OCI-LY7 (cell line): ENCODE data around the gene RHOT2. TPM values are rescaled to one million over a fixed set of nuclear protein-coding genes. Genes with fewer than 3 reads are reported as not detected.

ENCODE experiments used
- BruUV-seq: library from RNA; stranded (reverse); fragments of 400-500 nt; replicated peaks from 2 replicates; lab custom pipeline; 2021; lab: Mats Ljungman, UMichigan
- CTCF ChIA-PET: fragments of 300-600 bp; sonication (Branson Sonifier 250); formaldehyde crosslinking; loops from one replicate; lab custom pipeline; 2022; ENCODE audit warnings: antibody characterized with exemption; ENCODE audit not compliant: unreplicated experiment; lab: Charles Lee
- POLR2A ChIA-PET: fragments of 300-600 bp; sonication (Branson Sonifier 250); formaldehyde crosslinking; loops from one replicate; lab custom pipeline; 2022; ENCODE audit warnings: antibody characterized with exemption; lab: Charles Lee
- DNase-seq: peaks from one replicate; pipeline ENCODE4 v3.0.0-alpha.2; 2015; ENCODE audit warnings: low spot score
- H2AFZ ChIP-seq: fragments of 200-600 bp; sonication (generic), shearing (Covaris generic); 2 replicates; pipeline ENCODE4 v1.6.1; 2014; ENCODE audit warnings: mild to moderate bottlenecking, antibody characterized with exemption, low read length, moderate library complexity
- H3K27ac ChIP-seq: fragments of 200-600 bp; sonication (generic); 2 replicates; pipeline ENCODE4 v1.5.1; 2014; ENCODE audit warnings: mixed run types, low read depth, mild to moderate bottlenecking, moderate library complexity, low read length, inconsistent platforms; ENCODE audit not compliant: poor library complexity, severe bottlenecking
- H3K36me3 ChIP-seq: fragments of 200-600 bp; sonication (generic); 2 replicates; pipeline ENCODE4 v1.6.1; 2014; ENCODE audit warnings: mild to moderate bottlenecking, antibody characterized with exemption, low read length, moderate library complexity, mixed read lengths; ENCODE audit not compliant: insufficient read depth
- H3K4me1 ChIP-seq: fragments of 200-600 bp; sonication (generic); 2 replicates; pipeline ENCODE4 v1.5.1; 2014; ENCODE audit warnings: mild to moderate bottlenecking, low read length; ENCODE audit not compliant: insufficient read depth, poor library complexity, severe bottlenecking
- H3K4me2 ChIP-seq: fragments of 200-600 bp; sonication (generic); 2 replicates; pipeline ENCODE4 v1.6.1; 2014; ENCODE audit warnings: mild to moderate bottlenecking, low read length
- H3K4me3 ChIP-seq: fragments of 200-600 bp; sonication (generic); 2 replicates; pipeline ENCODE4 v1.5.1; 2014; ENCODE audit warnings: mild to moderate bottlenecking, low read depth, low read length; ENCODE audit not compliant: poor library complexity, severe bottlenecking
- H3K79me2 ChIP-seq: fragments of 200-600 bp; sonication (generic); 2 replicates; pipeline ENCODE4 v1.6.1; 2016; ENCODE audit warnings: low read depth, mild to moderate bottlenecking, low read length, moderate library complexity, mixed read lengths; ENCODE audit not compliant: insufficient read depth
- H3K9me2 ChIP-seq: fragments of 200-600 bp; sonication (generic); 2 replicates; pipeline ENCODE4 v1.6.1; 2016; ENCODE audit warnings: mild to moderate bottlenecking, low read length, mixed read lengths; ENCODE audit not compliant: insufficient read depth
- H3K9me3 ChIP-seq: fragments of 200-600 bp; sonication (generic); 2 replicates; pipeline ENCODE4 v1.6.1; 2014; ENCODE audit warnings: mild to moderate bottlenecking, mixed run types, low read length, mixed read lengths
- H4K20me1 ChIP-seq: fragments of 200-600 bp; sonication (generic); 2 replicates; pipeline ENCODE4 v1.6.1; 2014; ENCODE audit warnings: mild to moderate bottlenecking, antibody characterized with exemption, low read length, moderate library complexity, mixed read lengths; ENCODE audit not compliant: insufficient read depth
- CTCF ChIP-seq: fragments of 200-600 bp; sonication (generic); conservative IDR thresholded peaks from 2 replicates; pipeline ENCODE4 v1.5.1; 2014; ENCODE audit warnings: mild to moderate bottlenecking, antibody characterized with exemption, low read length, moderate library complexity, mixed read lengths
- EZH2phosphoT487 ChIP-seq: fragments of 200-600 bp; sonication (generic); IDR thresholded peaks from 2 replicates; pipeline ENCODE4 v1.6.1; 2018; ENCODE audit warnings: low read depth, borderline replicate concordance, mild to moderate bottlenecking, mixed run types, antibody characterized with exemption, low read length, moderate library complexity, mixed read lengths
- intact Hi-C: fragments of 100-400 bp; cut with micrococcal nuclease; formaldehyde crosslinking; loops from one replicate; pipeline ENCODE4 v1.10.0; 2022; ENCODE audit not compliant: unreplicated experiment
- total RNA-seq, 2 experiments: library from RNA; depleted of rRNA in 1 of 2; stranded (reverse); fragments of >200 nt in 1 of 2; shearing (Covaris generic) in 1 of 2; gene quantifications; 2 replicates each; pipeline ENCODE4 v1.2.3, GENCODE V29; 2014 to 2022

The RHOT2 gene
- total RNA-seq, 2 experiments from 2014 or later = 133 to 136 TPM

- Histone ChIP-seq H3K79me2 (peaks cover 8% of the 10 kb centered on the region; the same call in 1 of the 2 replicates), H3K9me3 (no peaks in the 10 kb centered on the region), H4K20me1 (no peaks in the 10 kb centered on the region), H3K4me3 (peak overlapping the region; percentile 87), H3K27ac (peak overlapping the region; percentile 77), H3K36me3 (peaks cover 8% of the 10 kb centered on the region; the same call in 1 of the 2 replicates), H3K4me2 (peak overlapping the region; percentile 88), H3K9me2 (no peaks in the 10 kb centered on the region), H3K4me1 (peaks cover 39% of the 10 kb centered on the region), H2AFZ (peak overlapping the region; percentile 47)
- ChIA-PET POLR2A (interaction anchor here (1.0 kb wide), 1 partner anchor 43 kb away, joined by 3 read pairs; no protein-coding TSS in a partner anchor), CTCF (interaction anchor here (0.5 kb wide), 1 partner anchor 252 kb away, joined by 4 read pairs; no protein-coding TSS in a partner anchor)
- TF ChIP-seq EZH2phosphoT487 (no peak), CTCF (no peak)
- no TSS peak for BruUV-seq
- no peak for DNase-seq
- intact Hi-C loops = loop anchor here (1.0 kb wide), 2 partner anchors 32 to 46 kb away; no protein-coding TSS in a partner anchor
Observed at GRCh38 chr16:635573-636205, 32.2 kb upstream of the RHOT2 start.

GRCh38 chr16:636206-637080 is 31.5 kb upstream of the RHOT2 start, which contains the start of gene METTL26:
Gene METTL26 (minus strand): TSS chr16:636305. CDS start chr16:636290, 15 bp downstream.
- no peaks in the 10 kb centered on the region for H3K9me3 ChIP-seq
- intact Hi-C loops = loop anchor here (1.0 kb wide), 2 partner anchors 31 to 47 kb away; no protein-coding TSS in a partner anchor
- DNase-seq = peak; percentile 96
- no peak for TF ChIP-seq EZH2phosphoT487
- no peak for TF ChIP-seq CTCF
- peaks cover 8% of the 10 kb centered on the region; the same call in 1 of the 2 replicates for H3K79me2 ChIP-seq
- peak within 1 kb of the TSS; percentile 88 for H3K4me2 ChIP-seq
- no peaks in the 10 kb centered on the region for H3K9me2 ChIP-seq
- POLR2A ChIA-PET = interaction anchor here (0.6 to 1.0 kb wide), 2 partner anchors 43 to 385 kb away, joined by 3 to 5 read pairs; no protein-coding TSS in a partner anchor
- H3K4me3 ChIP-seq = peak within 1 kb of the TSS; percentile 87
- H3K27ac ChIP-seq = peak within 1 kb of the TSS; percentile 77
- H3K4me1 ChIP-seq = peaks cover 46% of the 10 kb centered on the region
- H3K36me3 ChIP-seq = peaks cover 8% of the 10 kb centered on the region; the same call in 1 of the 2 replicates
- peak within 1 kb of the TSS; percentile 47 for H2AFZ ChIP-seq
- no peaks in the 10 kb centered on the region for H4K20me1 ChIP-seq
- BruUV-seq = no TSS peak
- CTCF ChIA-PET = interaction anchor here (0.5 kb wide), 1 partner anchor 253 kb away, joined by 4 read pairs; no protein-coding TSS in a partner anchor
